ENCODE results near the gene ZNRF3.

GRCh38 chr22:29106839-29107238 lies 223.5 kb downstream of the ZNRF3 start:
- TF ChIP-seq CREB5 (CRISPR knock-in tag; IDR thresholded peaks at IDR 0.05; ENCODE audit: low read depth) (no peak), PATZ1 (CRISPR knock-in tag; IDR thresholded peaks at IDR 0.05; ENCODE audit: borderline replicate concordance) (no peak), RARB (CRISPR knock-in tag; IDR thresholded peaks at IDR 0.05) (no peak), TSHZ2 (CRISPR knock-in tag; IDR thresholded peaks at IDR 0.05) (no peak), CSDC2 (CRISPR knock-in tag; IDR thresholded peaks at IDR 0.05) (no peak), GLIS3 (CRISPR knock-in tag; IDR thresholded peaks at IDR 0.05) (no peak), ZFP3 (CRISPR knock-in tag; IDR thresholded peaks at IDR 0.05) (no peak), ZFP30 (CRISPR knock-in tag; IDR thresholded peaks at IDR 0.05) (no peak), ARNTL (CRISPR knock-in tag; IDR thresholded peaks at IDR 0.05; ENCODE audit: borderline replicate concordance, low read depth) (no peak), ISL1 (CRISPR knock-in tag; IDR thresholded peaks at IDR 0.05) (no peak), ZNF565 (CRISPR knock-in tag; conservative IDR thresholded peaks at IDR 0.05; ENCODE audit: low read depth) (no peak)

Measured in SK-N-SH treated with all-trans-retinoic acid at 6 μM for 48 hours (cell line).